Naive thymus-derived CD4-positive, alpha-beta T cell (primary cell): ENCODE results near the gene DGKZ. TPM values are rescaled to one million over a fixed set of nuclear protein-coding genes. Genes with fewer than 3 reads are reported as not detected.

Source experiments
- ATAC-seq: fragments of 150-1000 bp; cut with Tn5 transposase; 2 replicates; pipeline ENCODE4 v1.10.0; 2021; ENCODE audit warnings: mild to moderate bottlenecking, moderate library complexity
- CTCF ChIA-PET: fragments of 350-600 bp; sonication (Branson Sonifier 250); formaldehyde crosslinking; loops from one replicate; lab custom pipeline; 2021; ENCODE audit warnings: antibody characterized with exemption; lab: Charles Lee
- POLR2A ChIA-PET: fragments of 350-600 bp; sonication (Branson Sonifier 250); formaldehyde crosslinking; loops from one replicate; lab custom pipeline; 2021; ENCODE audit warnings: antibody characterized with exemption, inconsistent platforms; lab: Charles Lee
- DNase-seq, 9 donors: peaks; one replicate each; pipeline versions ENCODE4 v3.0.0 to v3.0.0-alpha.2; 2020 to 2022; ENCODE audit warnings: mixed read lengths in 1 of 9
- H3K27ac ChIP-seq: one replicate; pipeline ENCODE4 v1.7.0; 2013; ENCODE audit warnings: mild to moderate bottlenecking, low read depth, low read length, moderate library complexity
- H3K27me3 ChIP-seq, 2 donors: one replicate each; pipeline ENCODE4 v1.7.0; 2013; ENCODE audit warnings: low read length in 2 of 2, mild to moderate bottlenecking in 2 of 2, moderate library complexity in 2 of 2; ENCODE audit not compliant: control insufficient read depth in 2 of 2, insufficient read depth in 2 of 2
- H3K36me3 ChIP-seq, 3 experiments: 1 replicate in 2 of 3; 2 replicates in 1 of 3; pipeline ENCODE4 v1.7.0; 2013; ENCODE audit warnings: low read length in 3 of 3, mild to moderate bottlenecking in 3 of 3, moderate library complexity in 1 of 3; ENCODE audit not compliant: insufficient read depth in 3 of 3, control insufficient read depth in 2 of 3
- H3K4me1 ChIP-seq, 2 donors: one replicate each; pipeline ENCODE4 v1.7.0; 2013; ENCODE audit warnings: low read length in 2 of 2, mild to moderate bottlenecking in 2 of 2, moderate library complexity in 1 of 2; ENCODE audit not compliant: control insufficient read depth in 2 of 2, insufficient read depth in 2 of 2
- H3K4me3 ChIP-seq: 2 replicates; pipeline ENCODE4 v1.7.0; 2013; ENCODE audit warnings: mild to moderate bottlenecking, low read length
- H3K9me3 ChIP-seq, 3 experiments: 1 replicate in 2 of 3; 2 replicates in 1 of 3; pipeline ENCODE4 v1.7.0; 2013; ENCODE audit warnings: low read length in 3 of 3; ENCODE audit not compliant: control insufficient read depth in 2 of 3
- H3K27ac Mint-ChIP-seq, 9 donors: one replicate each; pipeline ENCODE4 v1.8.0; 2020 to 2022; ENCODE audit warnings: mixed read lengths in 9 of 9, mild to moderate bottlenecking in 8 of 9, moderate library complexity in 5 of 9, inconsistent platforms in 2 of 9
- H3K27me3 Mint-ChIP-seq, 5 donors: one replicate each; pipeline ENCODE4 v1.8.0; 2021 to 2022; ENCODE audit warnings: mixed read lengths in 5 of 5, mild to moderate bottlenecking in 1 of 5
- H3K36me3 Mint-ChIP-seq, 5 donors: one replicate each; pipeline ENCODE4 v1.8.0; 2020 to 2022; ENCODE audit warnings: mixed read lengths in 5 of 5, mild to moderate bottlenecking in 3 of 5, inconsistent platforms in 1 of 5
- H3K4me1 Mint-ChIP-seq, 7 donors: one replicate each; pipeline ENCODE4 v1.8.0; 2020 to 2022; ENCODE audit warnings: mixed read lengths in 7 of 7, mild to moderate bottlenecking in 3 of 7, inconsistent platforms in 1 of 7
- H3K4me3 Mint-ChIP-seq, 10 donors: one replicate each; pipeline ENCODE4 v1.8.0; 2020 to 2022; ENCODE audit warnings: mild to moderate bottlenecking in 10 of 10, mixed read lengths in 10 of 10, moderate library complexity in 6 of 10, inconsistent platforms in 2 of 10
- H3K9me3 Mint-ChIP-seq, 11 donors: one replicate each; pipeline ENCODE4 v1.8.0; 2020 to 2022; ENCODE audit warnings: mixed read lengths in 11 of 11, mild to moderate bottlenecking in 4 of 11, inconsistent platforms in 1 of 11, moderate library complexity in 1 of 11
- intact Hi-C, 2 donors: fragments of 100-400 bp; cut with micrococcal nuclease; formaldehyde crosslinking; loops; one replicate each; pipeline ENCODE4 v1.15.1; 2023
- polyA plus RNA-seq, 2 donors: library from polyadenylated mRNA; unstranded; fragments of 300-500 nt; fragmentation: Illumina TruSeq; gene quantifications; one replicate each; pipeline ENCODE4 v1.2.3, GENCODE V29; 2021
- total RNA-seq, 6 experiments: library from RNA in 5 of 6; stranded (reverse) in 5 of 6; gene quantifications; 1 replicate in 5 of 6; 2 replicates in 1 of 6; pipeline ENCODE4 v1.2.3 and lab custom pipeline; 2021 to 2026

The DGKZ gene
- total and polyA plus RNA-seq, 7 experiments from 2014 or later: 41.5 to 291 (median 261) TPM

DNA sequence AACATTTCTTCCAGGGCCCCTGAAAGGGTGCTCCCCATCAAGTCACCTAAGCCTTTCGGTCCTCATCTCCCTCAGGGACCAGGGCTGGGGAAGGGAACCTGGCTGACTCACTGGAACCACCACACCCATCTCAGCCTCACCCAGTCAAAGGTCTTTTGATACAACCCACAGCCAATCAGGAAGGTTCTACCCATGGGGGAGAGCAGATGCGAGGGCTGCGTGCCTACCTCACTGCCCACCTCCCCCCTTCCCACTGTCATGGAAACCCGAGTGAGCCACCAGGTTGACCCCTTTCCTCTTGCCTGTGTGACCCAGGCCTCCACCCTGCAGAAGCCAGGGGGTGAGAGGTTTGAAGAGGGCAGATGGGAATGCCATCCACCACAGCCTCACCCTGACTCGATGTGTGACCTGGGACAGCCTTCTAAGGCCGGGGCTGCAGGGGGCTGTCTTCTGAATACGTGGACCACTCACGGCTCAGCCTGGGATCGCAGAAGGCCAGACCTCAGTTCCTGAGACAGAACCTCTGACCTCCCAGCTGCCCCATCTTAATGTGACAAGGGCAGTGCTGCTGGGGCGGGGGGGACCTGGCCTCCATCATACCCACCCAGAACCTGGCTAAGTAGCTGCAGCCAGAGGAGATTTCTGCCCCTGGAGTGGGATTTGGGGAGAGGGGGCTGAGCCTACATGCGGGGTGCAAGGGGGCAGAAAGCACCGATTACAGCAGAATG lies 36.9 kb downstream of the DGKZ start:
- ChIA-PET CTCF (interaction anchor here (0.9 to 1.2 kb wide), 2 partner anchors 32 to 35 kb away, joined by 3 to 6 read pairs; no protein-coding TSS in a partner anchor), POLR2A (no interaction called here)
- no peak overlapping the region for H3K27ac Mint-ChIP-seq
- H3K36me3 Mint-ChIP-seq: peaks cover 0 to 2% (median 0%) of the 10 kb centered on the region in 5 donors
- DNase-seq: no peak
- H3K9me3 Mint-ChIP-seq: peaks cover 0 to 2% (median 0%) of the 10 kb centered on the region in 11 donors
- H3K4me3 Mint-ChIP-seq: peak overlapping the region in 2 of 10 donors; percentile 33 to 34
- peaks cover 30 to 55% (median 38%) of the 10 kb centered on the region in 5 donors for H3K27me3 Mint-ChIP-seq
- no peak for ATAC-seq
- Histone ChIP-seq H3K27me3 (peaks cover 3 to 4% of the 10 kb centered on the region in 2 donors), H3K4me1 (peaks cover 8% of the 10 kb centered on the region in 2 donors), H3K4me3 (no peak overlapping the region), H3K27ac (no peak overlapping the region), H3K9me3 (no peaks in the 10 kb centered on the region), H3K36me3 (no peaks in the 10 kb centered on the region)
- intact Hi-C loops: loop anchor here (5.0 to 10.0 kb wide), 2 partner anchors 37 to 291 kb away; partner anchors contain the start of gene DGKZ (in 1 of the 2)
- peaks cover 4 to 23% (median 19%) of the 10 kb centered on the region in 7 donors for H3K4me1 Mint-ChIP-seq

DNA sequence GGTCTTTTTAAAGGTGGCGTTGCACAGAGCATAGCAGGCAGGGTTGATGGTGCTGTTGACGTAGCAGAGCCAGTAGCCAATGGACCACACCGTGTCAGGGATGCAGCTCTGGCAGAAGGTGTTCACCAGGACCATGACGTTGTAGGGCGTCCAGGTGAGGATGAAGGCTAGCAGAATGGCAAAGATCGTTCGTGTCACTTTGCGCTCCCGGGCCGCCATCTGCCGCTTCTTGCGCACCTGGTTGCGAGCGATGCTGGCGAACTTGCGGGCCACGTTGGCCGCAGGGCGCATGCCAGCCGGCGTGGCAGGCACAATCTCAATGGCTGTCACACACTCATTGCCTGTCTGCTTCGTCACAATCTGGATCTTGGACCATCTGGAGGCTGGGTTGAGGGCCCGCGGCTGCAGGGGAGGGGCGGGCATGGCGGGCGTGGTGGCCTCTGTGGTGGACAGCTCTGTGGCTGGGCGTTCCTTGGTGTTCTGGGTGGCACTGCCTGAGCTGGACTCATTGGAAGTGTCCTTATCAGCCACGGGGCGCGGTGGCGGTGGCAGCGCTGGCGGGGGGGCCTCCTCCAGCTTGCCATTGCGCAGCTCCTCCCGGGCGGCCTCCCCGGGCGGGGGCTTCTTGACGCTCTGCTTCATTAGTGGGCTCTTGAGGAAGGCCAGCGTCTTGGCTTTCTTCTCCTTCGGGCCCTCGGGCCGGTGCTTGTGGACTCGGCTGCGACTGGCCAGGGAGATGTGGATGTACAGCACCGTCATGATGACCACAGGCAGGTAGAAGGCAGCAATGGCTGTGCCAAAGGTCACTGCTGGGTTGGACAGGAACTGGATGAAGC lies 38.1 kb downstream of the DGKZ start:
- CTCF ChIA-PET: no interaction called here
- H3K27me3 Mint-ChIP-seq: peaks cover 34 to 67% (median 48%) of the 10 kb centered on the region in 5 donors
- peaks cover 4 to 16% of the 10 kb centered on the region in 2 donors for H3K27me3 ChIP-seq

DNA sequence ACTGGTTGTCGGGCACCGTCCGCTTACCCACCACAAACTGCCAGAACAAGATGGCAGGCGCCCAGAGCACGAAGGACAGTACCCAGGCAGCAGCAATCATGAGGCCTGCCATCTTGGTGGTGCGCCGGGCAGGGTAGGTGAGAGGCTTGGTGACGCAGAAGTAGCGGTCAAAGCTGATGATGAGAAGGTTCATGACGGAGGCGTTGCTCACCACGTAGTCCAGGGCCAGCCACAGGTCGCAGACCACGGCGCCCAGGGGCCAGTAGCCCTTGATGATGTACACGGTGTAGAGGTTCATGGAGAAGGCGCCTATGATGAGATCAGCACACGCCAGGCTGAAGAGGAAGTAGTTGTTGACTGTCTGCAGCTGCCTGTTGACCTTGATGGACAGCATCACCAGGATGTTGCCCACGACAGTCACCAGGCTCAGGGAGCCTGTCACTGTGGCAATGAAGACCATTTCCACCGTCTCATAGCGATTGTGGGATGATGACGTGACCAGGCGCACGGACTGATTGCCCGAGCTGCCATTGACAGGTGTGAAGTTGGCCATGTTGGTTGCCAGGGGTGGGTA lies 38.8 kb downstream of the DGKZ start:
- no peak overlapping the region for H3K4me3 Mint-ChIP-seq
- peaks cover 16 to 20% of the 10 kb centered on the region in 2 donors for H3K4me1 ChIP-seq
- no peak overlapping the region for H3K4me3 ChIP-seq
- DNase-seq: no peak
- intact Hi-C loops: loop anchor here in 1 of 2 donors (10.0 kb wide), 1 partner anchor 289 kb away; no protein-coding TSS in a partner anchor
- peaks cover 4 to 21% of the 10 kb centered on the region in 2 donors for H3K27me3 ChIP-seq
- H3K27ac Mint-ChIP-seq: peak overlapping the region in 1 of 9 donors; percentile 44
- ChIA-PET POLR2A (no interaction called here), CTCF (no interaction called here)
- H3K4me1 Mint-ChIP-seq: peaks cover 0 to 29% (median 21%) of the 10 kb centered on the region in 7 donors
- no peak for ATAC-seq
- peaks cover 34 to 74% (median 52%) of the 10 kb centered on the region in 5 donors for H3K27me3 Mint-ChIP-seq
- H3K36me3 ChIP-seq: no peaks in the 10 kb centered on the region
- peaks cover 0 to 2% (median 0%) of the 10 kb centered on the region in 11 donors for H3K9me3 Mint-ChIP-seq
- no peak overlapping the region for H3K27ac ChIP-seq
- no peaks in the 10 kb centered on the region for H3K9me3 ChIP-seq
- H3K36me3 Mint-ChIP-seq: no peaks in the 10 kb centered on the region

More for the DNA sequence above, 38.1 kb downstream of the DGKZ start:
- Histone ChIP-seq H3K4me3 (no peak overlapping the region), H3K27ac (no peak overlapping the region), H3K4me1 (peaks cover 16 to 20% of the 10 kb centered on the region in 2 donors), H3K36me3 (no peaks in the 10 kb centered on the region), H3K9me3 (no peaks in the 10 kb centered on the region)
- H3K27ac Mint-ChIP-seq: peak overlapping the region in 1 of 9 donors; percentile 38
- DNase-seq (no peak), ATAC-seq (no peak)
- H3K4me1 Mint-ChIP-seq: peaks cover 0 to 27% (median 20%) of the 10 kb centered on the region in 7 donors
- H3K36me3 Mint-ChIP-seq: no peaks in the 10 kb centered on the region
- intact Hi-C loops: loop anchor here in 1 of 2 donors (10.0 kb wide), 1 partner anchor 289 kb away; no protein-coding TSS in a partner anchor
- peaks cover 0 to 2% (median 0%) of the 10 kb centered on the region in 11 donors for H3K9me3 Mint-ChIP-seq
- POLR2A ChIA-PET: no interaction called here
- H3K4me3 Mint-ChIP-seq: no peak overlapping the region

DNA sequence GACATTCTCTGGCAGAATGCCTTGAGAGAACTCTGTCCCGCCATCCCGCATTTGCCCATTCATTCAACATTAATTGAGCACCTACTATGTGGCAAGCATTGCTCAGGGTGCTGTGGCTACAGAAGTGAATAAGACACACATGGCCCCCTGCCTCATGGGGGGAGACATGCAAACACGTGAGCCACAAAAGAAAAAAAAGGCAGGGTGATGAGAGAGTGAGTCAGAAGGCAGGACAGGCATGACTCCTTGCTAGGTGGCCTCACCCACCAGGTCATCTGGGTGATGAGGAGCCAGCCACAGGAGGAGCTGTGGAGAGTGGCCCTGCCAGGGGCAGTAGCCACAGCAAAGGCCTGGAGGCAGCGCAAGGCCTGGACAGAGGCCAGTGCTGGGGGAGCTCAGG lies 39.4 kb downstream of the DGKZ start:
- H3K9me3 ChIP-seq: no peaks in the 10 kb centered on the region
- no peak overlapping the region for H3K4me3 ChIP-seq
- Mint-ChIP-seq H3K27ac (peak overlapping the region in 2 of 9 donors; percentile 44 to 52), H3K4me3 (no peak overlapping the region), H3K9me3 (peaks cover 0 to 2% (median 0%) of the 10 kb centered on the region in 11 donors), H3K36me3 (no peaks in the 10 kb centered on the region), H3K4me1 (peaks cover 0 to 29% (median 21%) of the 10 kb centered on the region in 7 donors), H3K27me3 (peaks cover 34 to 74% (median 52%) of the 10 kb centered on the region in 5 donors)
- POLR2A ChIA-PET: no interaction called here
- intact Hi-C loops: loop anchor here in 1 of 2 donors (10.0 kb wide), 1 partner anchor 288 kb away; no protein-coding TSS in a partner anchor
- CTCF ChIA-PET: no interaction called here
- H3K36me3 ChIP-seq: no peaks in the 10 kb centered on the region
- H3K4me1 ChIP-seq: peaks cover 16 to 20% of the 10 kb centered on the region in 2 donors
- H3K27me3 ChIP-seq: peaks cover 4 to 21% of the 10 kb centered on the region in 2 donors
- DNase-seq: no peak
- ATAC-seq: no peak
- no peak overlapping the region for H3K27ac ChIP-seq

DNA sequence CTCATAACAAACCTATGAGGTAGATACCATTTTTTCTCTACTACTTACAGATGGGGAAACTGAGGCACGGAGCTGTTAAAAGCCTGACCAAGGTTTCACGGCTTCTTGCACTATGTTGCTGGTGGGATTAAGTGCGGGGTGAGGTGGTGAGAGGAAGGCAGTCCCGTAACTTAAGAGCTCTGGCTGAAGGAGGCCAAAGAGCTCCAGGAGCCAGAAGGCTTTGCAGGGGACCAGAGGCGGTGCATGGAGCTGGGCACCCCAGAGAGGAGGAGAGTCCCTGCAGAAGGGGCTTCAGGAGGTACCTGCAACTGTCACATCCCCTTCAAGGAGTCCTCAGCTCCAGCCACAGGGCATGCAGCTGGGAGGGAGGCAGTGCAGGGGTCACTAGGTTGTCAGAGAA lies 40.2 kb downstream of the DGKZ start:
- H3K4me1 ChIP-seq: peaks cover 11 to 17% of the 10 kb centered on the region in 2 donors
- no peaks in the 10 kb centered on the region for H3K36me3 ChIP-seq
- H3K4me3 ChIP-seq: no peak overlapping the region
- Mint-ChIP-seq H3K9me3 (peaks cover 0 to 2% (median 0%) of the 10 kb centered on the region in 11 donors), H3K36me3 (no peaks in the 10 kb centered on the region), H3K4me1 (peaks cover under 1 to 24% (median 19%) of the 10 kb centered on the region in 7 donors), H3K27ac (peak overlapping the region in 1 of 9 donors; percentile 48), H3K27me3 (peaks cover 34 to 68% (median 48%) of the 10 kb centered on the region in 5 donors), H3K4me3 (no peak overlapping the region)
- ChIA-PET CTCF (interaction anchor here (0.5 to 2.1 kb wide), 4 partner anchors 19 to 1784 kb away, joined by 3 to 5 read pairs (median 3); no protein-coding TSS in a partner anchor), POLR2A (interaction anchor here (1.4 kb wide), 1 partner anchor 10 kb away, joined by 6 read pairs; no protein-coding TSS in a partner anchor)
- ATAC-seq (no peak), DNase-seq (no peak)
- H3K9me3 ChIP-seq: no peaks in the 10 kb centered on the region
- intact Hi-C loops: loop anchor here in 1 of 2 donors (10.0 kb wide), 1 partner anchor 287 kb away; no protein-coding TSS in a partner anchor
- H3K27ac ChIP-seq: no peak overlapping the region
- peaks cover 4 to 21% of the 10 kb centered on the region in 2 donors for H3K27me3 ChIP-seq
